Lower lobe of right lung (tissue), 2 donors: ENCODE measurements around the gene PKNOX2. TPM values are rescaled to one million over a fixed set of nuclear protein-coding genes. Genes with fewer than 3 reads are reported as not detected.
A peak's percentile ranks its signal among the peaks of the same experiment; 100 is the strongest.

Source experiments
- ATAC-seq, 2 donors: fragments of 200-7000 bp; cut with Tn5 transposase; one replicate each; pipeline ENCODE4 v1.9.1; 2020 to 2022; ENCODE audit warnings: mild to moderate bottlenecking in 2 of 2, moderate library complexity in 2 of 2
- DNase-seq: peaks from one replicate; pipeline ENCODE4 v3.0.0-alpha.2; 2020
- H3K27ac ChIP-seq: fragments of 200-600 bp; one replicate; pipeline ENCODE4 v1.8.0; 2022
- H3K27me3 ChIP-seq: fragments of 200-600 bp; one replicate; pipeline ENCODE4 v1.8.0; 2022; ENCODE audit warnings: low read depth
- H3K36me3 ChIP-seq: fragments of 200-600 bp; one replicate; pipeline ENCODE4 v1.8.0; 2022; ENCODE audit warnings: mild to moderate bottlenecking
- H3K4me1 ChIP-seq: fragments of 200-600 bp; one replicate; pipeline ENCODE4 v1.8.0; 2022
- H3K4me3 ChIP-seq: fragments of 200-600 bp; one replicate; pipeline ENCODE4 v1.8.0; 2022; ENCODE audit warnings: mild to moderate bottlenecking
- H3K9me3 ChIP-seq: fragments of 200-600 bp; one replicate; pipeline ENCODE4 v1.8.0; 2022
- intact Hi-C: fragments of 100-400 bp; cut with DNase I; formaldehyde crosslinking; loops from one replicate; pipeline ENCODE4 v1.11.0; 2022
- total RNA-seq: library from RNA; stranded (reverse); fragmentation: NEBNext Ultra II Directional; extraction: Animal tissue kit (Norgen Biotek cat#: 25700); gene quantifications from one replicate; pipeline ENCODE4 v1.2.1, GENCODE V29; 2021
- TF ChIP-seq, protein P1 (sequence below): fragments of 200-600 bp; IDR thresholded peaks from one replicate; pipeline ENCODE4 v1.8.0; 2022; ENCODE audit warnings: antibody characterized with exemption, mild to moderate bottlenecking
- donor health status: DM: no; HTN: yes; CAD: no; lungs with severe emphysema.

Gene PKNOX2
- total RNA-seq, 1 donor from 2014 or later: 14.4 TPM

DNA sequence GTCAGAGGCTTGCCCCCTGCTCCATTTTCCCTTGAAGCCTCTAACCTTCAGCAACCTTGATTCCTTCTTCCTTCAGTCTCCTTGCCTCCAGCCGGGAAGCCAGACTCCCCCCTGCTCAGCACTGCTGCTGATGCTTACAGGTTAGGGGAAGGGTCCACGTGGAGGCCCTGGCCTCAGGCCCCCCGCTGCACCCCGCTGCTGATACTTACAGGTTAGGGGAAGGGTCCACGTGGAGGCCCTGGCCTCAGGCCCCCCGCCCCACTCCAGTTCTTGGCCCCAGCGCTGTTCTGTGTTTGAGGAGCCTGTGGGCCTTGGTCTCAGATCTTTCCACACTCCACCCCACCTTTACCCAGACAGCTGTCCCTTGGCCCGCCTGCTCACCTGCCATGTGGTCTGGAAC is 25.6 kb upstream of the PKNOX2 start:
- Histone ChIP-seq H3K4me3 (no peak overlapping the region), H3K36me3 (no peaks in the 10 kb centered on the region), H3K4me1 (peaks cover 8% of the 10 kb centered on the region), H3K9me3 (no peaks in the 10 kb centered on the region), H3K27me3 (peaks cover 24% of the 10 kb centered on the region), H3K27ac (no peak overlapping the region)
- TF ChIP-seq, protein P1, sequence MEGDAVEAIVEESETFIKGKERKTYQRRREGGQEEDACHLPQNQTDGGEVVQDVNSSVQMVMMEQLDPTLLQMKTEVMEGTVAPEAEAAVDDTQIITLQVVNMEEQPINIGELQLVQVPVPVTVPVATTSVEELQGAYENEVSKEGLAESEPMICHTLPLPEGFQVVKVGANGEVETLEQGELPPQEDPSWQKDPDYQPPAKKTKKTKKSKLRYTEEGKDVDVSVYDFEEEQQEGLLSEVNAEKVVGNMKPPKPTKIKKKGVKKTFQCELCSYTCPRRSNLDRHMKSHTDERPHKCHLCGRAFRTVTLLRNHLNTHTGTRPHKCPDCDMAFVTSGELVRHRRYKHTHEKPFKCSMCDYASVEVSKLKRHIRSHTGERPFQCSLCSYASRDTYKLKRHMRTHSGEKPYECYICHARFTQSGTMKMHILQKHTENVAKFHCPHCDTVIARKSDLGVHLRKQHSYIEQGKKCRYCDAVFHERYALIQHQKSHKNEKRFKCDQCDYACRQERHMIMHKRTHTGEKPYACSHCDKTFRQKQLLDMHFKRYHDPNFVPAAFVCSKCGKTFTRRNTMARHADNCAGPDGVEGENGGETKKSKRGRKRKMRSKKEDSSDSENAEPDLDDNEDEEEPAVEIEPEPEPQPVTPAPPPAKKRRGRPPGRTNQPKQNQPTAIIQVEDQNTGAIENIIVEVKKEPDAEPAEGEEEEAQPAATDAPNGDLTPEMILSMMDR: no peak
- intact Hi-C loops: no loop called here
- DNase-seq (no peak), ATAC-seq (no peak)

DNA sequence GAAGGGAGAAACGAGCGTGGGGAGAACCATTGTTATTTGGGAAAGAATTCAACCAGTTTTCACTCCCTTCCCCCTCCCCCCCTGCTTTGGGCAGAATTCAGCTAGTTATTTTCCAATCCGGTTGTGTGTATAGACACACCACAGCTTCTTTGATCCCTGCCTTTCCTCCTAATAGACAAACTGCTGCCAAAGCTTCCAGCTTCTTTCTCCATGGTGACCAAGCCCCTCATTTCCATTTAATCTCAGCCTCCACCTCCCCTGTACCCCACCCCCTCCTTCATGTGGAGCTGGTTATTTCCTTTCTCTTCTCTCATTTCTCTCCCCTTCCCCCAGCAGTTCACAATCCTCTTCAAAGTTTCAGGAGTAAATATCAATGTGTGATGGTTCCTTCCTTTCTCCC is 24.8 kb upstream of the PKNOX2 start:
- Histone ChIP-seq H3K4me1 (peaks cover 8% of the 10 kb centered on the region), H3K4me3 (no peak overlapping the region), H3K9me3 (no peaks in the 10 kb centered on the region), H3K27ac (no peak overlapping the region), H3K36me3 (no peaks in the 10 kb centered on the region), H3K27me3 (peaks cover 24% of the 10 kb centered on the region)
- TF ChIP-seq, protein P1: no peak
- no peak for DNase-seq
- ATAC-seq: no peak
- intact Hi-C loops: loop anchor here (5.0 kb wide), 1 partner anchor 177 kb away; no protein-coding TSS in a partner anchor

DNA sequence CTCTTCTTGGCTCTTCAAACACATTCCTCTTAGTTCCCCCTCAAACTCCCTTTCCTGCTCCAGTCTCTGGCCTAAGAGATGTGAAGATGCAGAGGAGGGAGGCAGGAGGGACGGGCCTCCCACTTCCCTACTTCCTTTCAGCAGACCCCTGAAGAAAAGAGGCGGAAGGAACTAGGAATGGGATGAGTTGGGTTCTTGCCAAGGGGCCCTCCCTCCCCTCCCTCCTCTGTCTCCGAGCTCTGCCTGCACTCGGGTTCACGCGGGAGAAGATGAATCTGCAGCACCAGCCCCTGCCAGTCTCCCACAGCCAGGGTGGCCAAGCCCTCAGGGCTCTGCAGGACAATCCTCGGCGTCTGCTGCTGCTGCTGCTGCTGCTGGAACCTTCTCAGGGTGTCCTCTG is 24.3 kb upstream of the PKNOX2 start:
- H3K36me3 ChIP-seq: no peaks in the 10 kb centered on the region
- TF ChIP-seq, protein P1: no peak
- H3K9me3 ChIP-seq: no peaks in the 10 kb centered on the region
- H3K4me3 ChIP-seq: no peak overlapping the region
- no peak for ATAC-seq
- H3K4me1 ChIP-seq: peaks cover 8% of the 10 kb centered on the region
- no peak overlapping the region for H3K27ac ChIP-seq
- intact Hi-C loops: loop anchor here (5.0 kb wide), 1 partner anchor 178 kb away; no protein-coding TSS in a partner anchor
- no peak for DNase-seq
- H3K27me3 ChIP-seq: peaks cover 24% of the 10 kb centered on the region

DNA sequence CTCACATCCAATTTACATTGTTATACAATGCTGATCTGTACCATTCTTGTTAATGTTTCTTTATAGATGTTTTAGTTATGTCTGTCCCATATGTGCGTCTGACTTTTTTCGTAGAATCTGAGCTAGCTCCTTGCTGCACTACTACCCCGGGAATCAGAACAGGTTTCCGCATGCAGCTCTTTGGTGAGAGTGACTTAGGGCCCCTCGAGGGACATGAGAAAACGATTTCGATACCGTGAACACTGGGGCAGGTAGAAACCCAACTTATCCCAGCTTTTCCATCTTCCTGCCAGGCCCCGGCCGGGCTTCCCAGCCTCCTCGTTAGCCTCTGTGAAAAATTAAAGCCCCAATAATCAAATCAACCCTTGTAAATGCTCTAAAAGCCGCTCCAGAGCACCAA is 23.4 kb upstream of the PKNOX2 start:
- H3K4me3 ChIP-seq: no peak overlapping the region
- intact Hi-C loops: loop anchor here (5.0 kb wide), 1 partner anchor 179 kb away; no protein-coding TSS in a partner anchor
- H3K4me1 ChIP-seq: peaks cover 8% of the 10 kb centered on the region
- H3K27me3 ChIP-seq: peaks cover 24% of the 10 kb centered on the region
- TF ChIP-seq, protein P1: no peak
- no peaks in the 10 kb centered on the region for H3K36me3 ChIP-seq
- DNase-seq: no peak
- no peak for ATAC-seq
- no peak overlapping the region for H3K27ac ChIP-seq
- H3K9me3 ChIP-seq: no peaks in the 10 kb centered on the region

DNA sequence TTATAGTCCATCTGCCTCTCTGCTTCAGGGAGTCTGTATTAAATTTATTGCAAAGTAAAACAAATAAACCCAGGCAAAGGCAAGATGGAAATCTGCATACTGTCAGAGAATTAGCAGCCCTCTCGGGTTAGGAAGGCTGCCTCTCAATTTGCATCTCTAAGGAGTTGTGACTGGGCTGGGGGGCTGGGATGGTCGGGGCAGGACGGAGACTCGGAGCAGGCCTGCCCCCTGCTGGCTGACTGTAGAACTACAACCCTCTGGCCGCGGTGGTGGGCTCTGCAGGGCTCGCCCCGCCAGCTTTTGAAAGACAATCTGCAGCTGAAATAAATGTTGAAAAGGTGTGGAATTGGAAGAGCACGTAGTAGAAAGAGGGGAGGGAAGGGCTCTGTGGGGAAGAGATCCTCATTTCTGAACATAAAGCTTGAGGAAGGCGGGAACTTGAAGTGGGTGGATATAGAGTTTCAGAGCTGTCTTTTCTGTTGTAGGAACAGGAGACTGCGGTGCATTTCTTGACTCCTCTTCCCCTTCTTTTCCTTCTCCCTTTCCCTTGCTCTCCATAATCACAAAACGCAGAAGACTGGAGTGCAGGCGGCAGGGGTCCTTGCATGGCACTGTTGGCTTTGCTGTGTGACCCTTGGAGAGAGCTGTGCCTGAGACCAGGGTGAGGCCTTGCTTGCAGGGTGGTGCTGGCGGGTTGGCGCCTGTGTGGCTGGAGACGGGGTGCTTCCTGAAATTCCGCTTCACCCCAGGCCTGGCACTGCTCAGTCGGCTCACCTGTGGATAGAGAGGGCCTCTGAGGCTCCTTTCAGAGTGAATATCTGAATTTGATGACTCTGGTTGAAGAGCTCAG is 22.6 kb upstream of the PKNOX2 start:
- Histone ChIP-seq H3K4me1 (peaks cover 8% of the 10 kb centered on the region), H3K4me3 (no peak overlapping the region), H3K36me3 (no peaks in the 10 kb centered on the region), H3K27me3 (peaks cover 24% of the 10 kb centered on the region), H3K27ac (no peak overlapping the region), H3K9me3 (no peaks in the 10 kb centered on the region)
- peak; percentile 87 to 89 for ATAC-seq
- intact Hi-C loops: loop anchor here (5.0 kb wide), 1 partner anchor 180 kb away; no protein-coding TSS in a partner anchor
- DNase-seq: peak; percentile 65
- TF ChIP-seq, protein P1: peak; percentile 98
